NCI-H1417 (cell line): ENCODE results near the gene LHFPL6.
A peak's percentile ranks its signal among the peaks of the same experiment; 100 is the strongest.

Experiments used
- DNase-seq, 3 experiments: peaks; one replicate each; lab custom pipeline; 2025; lab: John Stamatoyannopoulos, UW

LHFPL6 gene

GRCh38 chr13:39462906-39463305 lies 140.1 kb downstream of the LHFPL6 start:
- DNase-seq: no peak

GRCh38 chr13:39462428-39462827 lies 140.6 kb downstream of the LHFPL6 start:
- no peak for DNase-seq

- no peak for DNase-seq
Measured at GRCh38 chr13:39461685-39462266, 141.2 kb downstream of the LHFPL6 start.

GRCh38 chr13:39457274-39457673 lies 145.7 kb downstream of the LHFPL6 start:
- no peak for DNase-seq

GRCh38 chr13:39455521-39456175 lies 147.3 kb downstream of the LHFPL6 start:
- no peak for DNase-seq

- peak in 1 of 3 experiments; percentile 50 for DNase-seq
Measured at GRCh38 chr13:39452834-39453233, 150.2 kb downstream of the LHFPL6 start.

- peak in 1 of 3 experiments; percentile 50 for DNase-seq
Measured at GRCh38 chr13:39452417-39452816, 150.6 kb downstream of the LHFPL6 start.

GRCh38 chr13:39451860-39452301 lies 151.1 kb downstream of the LHFPL6 start:
- DNase-seq: peak in 2 of 3 experiments; percentile 39 to 75

GRCh38 chr13:39451301-39451700 lies 151.7 kb downstream of the LHFPL6 start:
- peak in 2 of 3 experiments; percentile 16 to 71 for DNase-seq

GRCh38 chr13:39450176-39450575 lies 152.8 kb downstream of the LHFPL6 start:
- no peak for DNase-seq

GRCh38 chr13:39448834-39449233 lies 154.2 kb downstream of the LHFPL6 start:
- no peak for DNase-seq

- DNase-seq: no peak
Measured at GRCh38 chr13:39446865-39447264, 156.1 kb downstream of the LHFPL6 start.

GRCh38 chr13:39444866-39445265 lies 158.1 kb downstream of the LHFPL6 start:
- no peak for DNase-seq

GRCh38 chr13:39433651-39434050 lies 169.3 kb downstream of the LHFPL6 start:
- no peak for DNase-seq

- no peak for DNase-seq
Measured at GRCh38 chr13:39432196-39432595, 170.8 kb downstream of the LHFPL6 start.

GRCh38 chr13:39422845-39423565 lies 180.0 kb downstream of the LHFPL6 start:
- DNase-seq: no peak

- peak in 2 of 3 experiments; percentile 46 to 80 for DNase-seq
Measured at GRCh38 chr13:39419876-39420275, 183.1 kb downstream of the LHFPL6 start.

- DNase-seq: peak in 1 of 3 experiments; percentile 24
Measured at GRCh38 chr13:39419068-39419467, 183.9 kb downstream of the LHFPL6 start.

GRCh38 chr13:39418424-39418823 lies 184.6 kb downstream of the LHFPL6 start:
- DNase-seq: no peak

- no peak for DNase-seq
Measured at GRCh38 chr13:39417643-39418042, 185.3 kb downstream of the LHFPL6 start.

- peak in 1 of 3 experiments; percentile 8 for DNase-seq
Measured at GRCh38 chr13:39417131-39417530, 185.9 kb downstream of the LHFPL6 start.

- peak in 2 of 3 experiments; percentile 1 to 16 for DNase-seq
Measured at GRCh38 chr13:39415008-39415802, 187.8 kb downstream of the LHFPL6 start.
